Suprapubic skin (tissue), 4 donors: ENCODE data around the gene RPL36A. TPM values are rescaled to one million over a fixed set of nuclear protein-coding genes. Genes with fewer than 3 reads are reported as not detected.

Experiments
- DNase-seq, 2 donors: peaks; one replicate each; pipeline ENCODE4 v3.0.0-alpha.2; 2019; ENCODE audit warnings: low spot score in 2 of 2
- H3K27ac ChIP-seq: fragments of 200-600 bp; sonication (generic); one replicate; pipeline ENCODE4 v1.5.1; 2019
- H3K27me3 ChIP-seq: fragments of 200-600 bp; sonication (generic); one replicate; pipeline ENCODE4 v1.5.1; 2019
- H3K36me3 ChIP-seq: fragments of 200-600 bp; sonication (generic); one replicate; pipeline ENCODE4 v1.5.1; 2019
- H3K4me1 ChIP-seq: fragments of 200-600 bp; sonication (generic); one replicate; pipeline ENCODE4 v1.5.1; 2019
- H3K4me3 ChIP-seq: fragments of 200-600 bp; sonication (generic); one replicate; pipeline ENCODE4 v1.5.1; 2019; ENCODE audit warnings: mild to moderate bottlenecking
- H3K9me3 ChIP-seq: fragments of 200-600 bp; sonication (generic); one replicate; pipeline ENCODE4 v1.5.1; 2019
- CTCF ChIP-seq, 2 donors: fragments of 200-600 bp in 1 of 2; fragments of 450-650 bp in 1 of 2; sonication (generic) in 1 of 2; IDR thresholded peaks; one replicate each; pipeline ENCODE4 v1.5.1; 2016 to 2019; ENCODE audit warnings: antibody characterized with exemption in 2 of 2, mild to moderate bottlenecking in 1 of 2, moderate library complexity in 1 of 2
- EP300 ChIP-seq: sonication (generic); formaldehyde crosslinking; IDR thresholded peaks from one replicate; pipeline ENCODE4 v1.6.1; 2017; ENCODE audit warnings: antibody characterized with exemption
- POLR2A ChIP-seq, 2 donors: fragments of 450-650 bp; IDR thresholded peaks; one replicate each; pipeline ENCODE4 v1.6.1; 2017; ENCODE audit warnings: antibody characterized with exemption in 2 of 2, mild to moderate bottlenecking in 2 of 2, moderate library complexity in 2 of 2
- POLR2AphosphoS5 ChIP-seq, 3 donors: sonication (generic); formaldehyde crosslinking; IDR thresholded peaks; one replicate each; pipeline ENCODE4 v1.6.1; 2017; ENCODE audit warnings: antibody characterized with exemption in 3 of 3
- WGBS: methylation state at CpG from one replicate; pipeline ENCODE4 v1.1.5; 2018; 5-methylcytosine and 5-hydroxymethylcytosine counted together
- total RNA-seq, 4 donors: library from RNA; depleted of rRNA; stranded (reverse); fragments of >200 nt; gene quantifications; one replicate each; pipeline ENCODE4 v1.1.0, GENCODE V29; 2016

RPL36A gene
- total RNA-seq, 4 donors from 2014 or later, result 1,064 to 2,433 (median 2,004) TPM

- H3K36me3 ChIP-seq, result no peaks in the 10 kb centered on the region
- no peaks in the 10 kb centered on the region for H3K9me3 ChIP-seq
- H3K4me3 ChIP-seq, result no peak overlapping the region
- H3K4me1 ChIP-seq, result peaks cover 14% of the 10 kb centered on the region
- TF ChIP-seq POLR2A (IDR thresholded peaks at IDR 0.05), result no peak
- WGBS, result 80% methylated on average over 11 of the region's 11 CpGs
- no peak for DNase-seq
- H3K27me3 ChIP-seq, result no peaks in the 10 kb centered on the region
- no peak overlapping the region for H3K27ac ChIP-seq
These were observed 2.9 kb downstream of the RPL36A start for GRCh38 chrX:101393530-101394305.

- Histone ChIP-seq H3K9me3 (no peaks in the 10 kb centered on the region), H3K4me1 (peaks cover 14% of the 10 kb centered on the region), H3K36me3 (no peaks in the 10 kb centered on the region), H3K27ac (no peak overlapping the region), H3K4me3 (no peak overlapping the region), H3K27me3 (no peaks in the 10 kb centered on the region)
- DNase-seq, result no peak
- TF ChIP-seq POLR2A (IDR thresholded peaks at IDR 0.05) (no peak), CTCF (IDR thresholded peaks at IDR 0.05) (no peak), POLR2AphosphoS5 (IDR thresholded peaks at IDR 0.05) (no peak), EP300 (no peak)
These were observed 3.6 kb downstream of the RPL36A start for GRCh38 chrX:101394372-101394771.

- Histone ChIP-seq H3K27me3 (no peaks in the 10 kb centered on the region), H3K4me1 (peaks cover 14% of the 10 kb centered on the region), H3K36me3 (no peaks in the 10 kb centered on the region), H3K9me3 (no peaks in the 10 kb centered on the region), H3K4me3 (no peak overlapping the region), H3K27ac (no peak overlapping the region)
- 90% methylated on average over 1 of the region's 1 CpG for WGBS
- TF ChIP-seq POLR2A (IDR thresholded peaks at IDR 0.05), result no peak
- TF ChIP-seq CTCF (IDR thresholded peaks at IDR 0.05), result no peak
- TF ChIP-seq POLR2AphosphoS5 (IDR thresholded peaks at IDR 0.05), result no peak
- TF ChIP-seq EP300, result no peak
- no peak for DNase-seq
These were observed 5.0 kb downstream of the RPL36A start for GRCh38 chrX:101395789-101396188.

- Histone ChIP-seq H3K4me3 (no peak overlapping the region), H3K4me1 (peaks cover under 1% of the 10 kb centered on the region), H3K36me3 (no peaks in the 10 kb centered on the region), H3K27ac (no peak overlapping the region), H3K9me3 (no peaks in the 10 kb centered on the region), H3K27me3 (no peaks in the 10 kb centered on the region)
- no peak for DNase-seq
- TF ChIP-seq CTCF (IDR thresholded peaks at IDR 0.05), result no peak
- TF ChIP-seq EP300, result no peak
- TF ChIP-seq POLR2AphosphoS5 (IDR thresholded peaks at IDR 0.05), result no peak
- TF ChIP-seq POLR2A (IDR thresholded peaks at IDR 0.05), result no peak
- WGBS, result 57% methylated on average over 4 of the region's 4 CpGs
These were observed 7.0 kb downstream of the RPL36A start for GRCh38 chrX:101397779-101398178.

- Histone ChIP-seq H3K9me3 (no peaks in the 10 kb centered on the region), H3K36me3 (no peaks in the 10 kb centered on the region), H3K4me1 (no peaks in the 10 kb centered on the region), H3K27me3 (no peaks in the 10 kb centered on the region), H3K4me3 (no peak overlapping the region), H3K27ac (no peak overlapping the region)
- DNase-seq, result no peak
- TF ChIP-seq CTCF (IDR thresholded peaks at IDR 0.05) (no peak), EP300 (no peak), POLR2A (IDR thresholded peaks at IDR 0.05) (no peak), POLR2AphosphoS5 (IDR thresholded peaks at IDR 0.05) (no peak)
- 87% methylated on average over 4 of the region's 4 CpGs for whole genome bisulfite sequencing
These were observed 7.9 kb downstream of the RPL36A start for GRCh38 chrX:101398694-101399093.
